ENCODE results near the gene CCS. TPM values are rescaled to one million over a fixed set of nuclear protein-coding genes. Genes with fewer than 3 reads are reported as not detected.

Gene CCS
- total and polyA plus RNA-seq, 9 of the 15 experiments (the other 6 are each of a cell fraction or from before 2014, with no cell fraction given): 1.1 to 46.6 (median 26.8) TPM

- TF ChIP-seq CAMTA2 (CRISPR knock-in tag; conservative IDR thresholded peaks at IDR 0.05): no peak
- TF ChIP-seq PHB2 (IDR thresholded peaks at IDR 0.05; ENCODE audit: low read depth): no peak
- no peak for TF ChIP-seq ZNF395 (CRISPR knock-in tag; IDR thresholded peaks at IDR 0.05)
- TF ChIP-seq RB1 (IDR thresholded peaks at IDR 0.05; ENCODE audit: low read depth): peak; percentile 81
- no peak for TF ChIP-seq MBD1 (CRISPR knock-in tag; IDR thresholded peaks at IDR 0.05)
- TF ChIP-seq TBP (optimal IDR thresholded peaks at IDR 0.05; ENCODE audit: low read depth, low read length): peak; percentile 68
- TF ChIP-seq PHF21A (IDR thresholded peaks at IDR 0.05; ENCODE audit: borderline replicate concordance, low read depth): peak; percentile 31; the same call in 1 of the 2 replicates
- no peak for TF ChIP-seq RBM14 (IDR thresholded peaks at IDR 0.05; ENCODE audit: borderline replicate concordance, insufficient read depth, low read depth, low read length)
- TF ChIP-seq IRF1 (CRISPR knock-in tag; IDR thresholded peaks at IDR 0.05; ENCODE audit: borderline replicate concordance): no peak
- peak; percentile 66; the same call in 1 of the 2 replicates for TF ChIP-seq KLF16 (IDR thresholded peaks at IDR 0.05)
- TF ChIP-seq ZNF77 (CRISPR knock-in tag; IDR thresholded peaks at IDR 0.05): no peak
- TF ChIP-seq MAX (CRISPR knock-in tag; IDR thresholded peaks at IDR 0.05): peak; percentile 88
- TF ChIP-seq E2F1 (CRISPR knock-in tag; IDR thresholded peaks at IDR 0.05): no peak
- 0 out of 4 replicates have a peak, but pooled peaks of 1 of the 2 experiments have one; percentile 21 for TF ChIP-seq FOXK2 (conservative IDR thresholded peaks at IDR 0.05 in 1 of 2, IDR thresholded peaks at IDR 0.05 in 1 of 2; ENCODE audit: low read depth in 2 of 2)
- TF ChIP-seq RFX1 (IDR thresholded peaks at IDR 0.05): peak; percentile 96
- no peak for TF ChIP-seq ZNF583 (CRISPR knock-in tag; IDR thresholded peaks at IDR 0.05)
- no peak for TF ChIP-seq E2F4 (CRISPR knock-in tag; IDR thresholded peaks at IDR 0.05; ENCODE audit: low read depth)
- TF ChIP-seq SREBF2 (CRISPR knock-in tag; IDR thresholded peaks at IDR 0.05): no peak
Measured at GRCh38 chr11:66592457-66593302, at the start of gene CCS, which contains the start of gene CCDC87 (continued).
